Liver (tissue), 9 donors: ENCODE results near the gene UGT2B15. TPM values are rescaled to one million over a fixed set of nuclear protein-coding genes. Genes with fewer than 3 reads are reported as not detected.

Experiments
- DNase-seq: peaks from one replicate; pipeline ENCODE4 v3.0.0-alpha.2; 2017; ENCODE audit warnings: low spot score
- H3K27ac ChIP-seq, 2 donors: one replicate each; pipeline ENCODE4 v1.7.0; 2013; ENCODE audit warnings: inconsistent platforms in 2 of 2, low read length in 2 of 2, control low read depth in 1 of 2, low read depth in 1 of 2, mild to moderate bottlenecking in 1 of 2
- H3K27me3 ChIP-seq, 4 donors: one replicate each; pipeline versions ENCODE4 v1.6.1 to v1.7.0; 2013; ENCODE audit warnings: low read length in 3 of 4, inconsistent platforms in 1 of 4, mild to moderate bottlenecking in 1 of 4, moderate library complexity in 1 of 4; ENCODE audit not compliant: control insufficient read depth in 4 of 4, insufficient read depth in 4 of 4
- H3K36me3 ChIP-seq, 4 donors: one replicate each; pipeline versions ENCODE4 v1.6.1 to v1.7.0; 2013; ENCODE audit warnings: low read length in 3 of 4, mild to moderate bottlenecking in 3 of 4, low read depth in 1 of 4, moderate library complexity in 1 of 4; ENCODE audit not compliant: control insufficient read depth in 4 of 4, insufficient read depth in 3 of 4
- H3K4me1 ChIP-seq, 4 donors: one replicate each; pipeline versions ENCODE4 v1.6.1 to v1.7.0; 2013; ENCODE audit warnings: low read length in 3 of 4, mild to moderate bottlenecking in 3 of 4, moderate library complexity in 1 of 4; ENCODE audit not compliant: control insufficient read depth in 4 of 4, insufficient read depth in 4 of 4
- H3K4me3 ChIP-seq, 3 donors: one replicate each; pipeline versions ENCODE4 v1.6.1 to v1.7.0; 2013; ENCODE audit warnings: low read length in 3 of 3, control low read depth in 1 of 3, low read depth in 1 of 3, mild to moderate bottlenecking in 1 of 3
- H3K9ac ChIP-seq, 2 donors: one replicate each; pipeline ENCODE4 v1.7.0; 2013; ENCODE audit warnings: low read length in 2 of 2, mild to moderate bottlenecking in 2 of 2, moderate library complexity in 2 of 2, control low read depth in 1 of 2, low read depth in 1 of 2
- H3K9me3 ChIP-seq, 4 donors: one replicate each; pipeline versions ENCODE4 v1.6.1 to v1.7.0; 2013; ENCODE audit warnings: low read length in 3 of 4; ENCODE audit not compliant: control insufficient read depth in 4 of 4
- CTCF ChIP-seq: fragments of 150-350 bp; IDR thresholded peaks from 2 replicates; pipeline ENCODE4 v1.5.1; 2017; ENCODE audit warnings: improper control_type of control experiment, low read depth, low read length; ENCODE audit not compliant: missing input control
- EGR1 ChIP-seq, 2 donors: IDR thresholded peaks; 2 replicates each; pipeline ENCODE4 v1.6.1; 2016 to 2018; ENCODE audit warnings: antibody characterized with exemption in 2 of 2, low read depth in 2 of 2
- FOXA1 ChIP-seq: IDR thresholded peaks from 2 replicates; pipeline ENCODE4 v1.6.1; 2016; ENCODE audit warnings: antibody characterized with exemption
- GABPA ChIP-seq, 2 donors: IDR thresholded peaks in 1 of 2; conservative IDR thresholded peaks in 1 of 2; 2 replicates each; pipeline ENCODE4 v1.6.1; 2016; ENCODE audit warnings: antibody characterized with exemption in 2 of 2, mild to moderate bottlenecking in 1 of 2, moderate library complexity in 1 of 2
- HNF4A ChIP-seq, 2 donors: conservative IDR thresholded peaks; 2 replicates each; pipeline ENCODE4 v1.6.1; 2016; ENCODE audit warnings: antibody characterized with exemption in 2 of 2, mild to moderate bottlenecking in 2 of 2
- HNF4G ChIP-seq: IDR thresholded peaks from 2 replicates; pipeline ENCODE4 v1.6.1; 2016; ENCODE audit warnings: antibody characterized with exemption
- JUND ChIP-seq, 2 donors: IDR thresholded peaks; 2 replicates each; pipeline ENCODE4 v1.6.1; 2016; ENCODE audit warnings: antibody characterized with exemption in 2 of 2
- MAX ChIP-seq: IDR thresholded peaks from 2 replicates; pipeline ENCODE4 v1.6.1; 2016; ENCODE audit warnings: antibody characterized with exemption
- NR2F2 ChIP-seq: IDR thresholded peaks from 2 replicates; pipeline ENCODE4 v1.6.1; 2016; ENCODE audit warnings: antibody characterized with exemption
- RAD21 ChIP-seq, 2 donors: IDR thresholded peaks; 2 replicates each; pipeline ENCODE4 v1.6.1; 2016; ENCODE audit warnings: antibody characterized with exemption in 2 of 2, mild to moderate bottlenecking in 2 of 2
- REST ChIP-seq: IDR thresholded peaks from 2 replicates; pipeline ENCODE4 v1.6.1; 2016; ENCODE audit warnings: antibody characterized with exemption, mild to moderate bottlenecking
- RXRA ChIP-seq, 2 donors: IDR thresholded peaks; 2 replicates each; pipeline ENCODE4 v1.6.1; 2017 to 2018; ENCODE audit warnings: antibody characterized with exemption in 2 of 2, mild to moderate bottlenecking in 1 of 2
- SP1 ChIP-seq: IDR thresholded peaks from 2 replicates; pipeline ENCODE4 v1.6.1; 2018; ENCODE audit warnings: antibody characterized with exemption, mild to moderate bottlenecking
- TAF1 ChIP-seq: conservative IDR thresholded peaks from 2 replicates; pipeline ENCODE4 v1.6.1; 2016; ENCODE audit warnings: antibody characterized with exemption, mild to moderate bottlenecking
- YY1 ChIP-seq: IDR thresholded peaks from 2 replicates; pipeline ENCODE4 v1.6.1; 2016; ENCODE audit warnings: antibody characterized with exemption, mild to moderate bottlenecking
- ZBTB33 ChIP-seq: IDR thresholded peaks from 2 replicates; pipeline ENCODE4 v1.6.1; 2016; ENCODE audit warnings: antibody characterized with exemption
- WGBS: extraction: QIAGEN DNeasy Blood & Tissue Kit; methylation state at CpG from one replicate; pipeline ENCODE4 v1.1.7; 2013; 5-methylcytosine and 5-hydroxymethylcytosine counted together
- polyA plus RNA-seq, 2 donors: library from polyadenylated mRNA; stranded (reverse) in 1 of 2; unstranded in 1 of 2; fragments of 200-250 nt in 1 of 2; fragments of >200 nt in 1 of 2; fragmentation: Nextera tagmentation in 1 of 2; extraction: Ambion mirVana in 1 of 2; gene quantifications; one replicate each; pipeline versions ENCODE4 v1.2.1 to v1.2.3, GENCODE V29; 2013 to 2015
- total RNA-seq, 2 donors: library from RNA; depleted of rRNA; stranded (reverse); fragments of >200 nt; gene quantifications; one replicate each; pipeline ENCODE4 v1.2.3, GENCODE V29; 2014
- donor health status: healthy.
- donor health status: healthy.
- donor health status: healthy.
- donor health status: healthy.
- donor health status: healthy.

Gene UGT2B15
- total and polyA plus RNA-seq, 4 donors = 8.2 to 80.8 (median 73.9) TPM

GRCh38 chr4:68717999-68718398, 47.5 kb upstream of the UGT2B15 start:
- no peaks in the 10 kb centered on the region for H3K27me3 ChIP-seq

DNA sequence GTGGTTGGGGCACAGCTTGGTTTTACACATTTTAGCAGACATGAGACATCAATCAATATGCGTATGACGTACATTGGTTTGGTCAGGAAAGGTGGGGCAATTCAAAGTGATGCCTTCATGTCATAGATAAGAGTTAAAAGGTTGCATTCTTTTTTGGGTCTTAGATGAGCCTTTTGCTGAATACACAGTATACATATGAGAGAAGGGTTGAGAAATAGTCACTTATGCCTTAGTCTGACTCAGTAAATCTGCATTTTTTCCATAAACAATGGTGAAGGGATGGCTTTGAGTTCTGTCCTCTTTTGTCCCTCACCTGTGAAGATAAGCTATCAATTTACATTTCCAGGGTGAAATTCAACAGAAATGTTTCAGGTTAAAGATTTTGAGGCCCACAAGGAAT, 43.9 kb upstream of the UGT2B15 start:
- 91% methylated on average over 2 of the region's 2 CpGs for WGBS
- TF ChIP-seq YY1 = no peak
- TF ChIP-seq HNF4A (conservative IDR thresholded peaks at IDR 0.05) = no peak
- TF ChIP-seq HNF4G = no peak
- TF ChIP-seq EGR1 (IDR thresholded peaks at IDR 0.05; ENCODE audit: low read depth in 2 of 2) = no peak
- no peak for TF ChIP-seq RAD21 (IDR thresholded peaks at IDR 0.05)
- no peak for TF ChIP-seq RXRA (IDR thresholded peaks at IDR 0.05)
- TF ChIP-seq MAX = no peak
- no peak for TF ChIP-seq JUND (IDR thresholded peaks at IDR 0.05)
- no peak for TF ChIP-seq SP1
- no peak for TF ChIP-seq GABPA (IDR thresholded peaks at IDR 0.05 in 1 of 2, conservative IDR thresholded peaks at IDR 0.05 in 1 of 2)
- TF ChIP-seq REST = no peak
- no peak for TF ChIP-seq TAF1
- no peak for TF ChIP-seq ZBTB33
- no peak for TF ChIP-seq FOXA1

More at GRCh38 chr4:68717999-68718398, 47.5 kb upstream of the UGT2B15 start:
- H3K4me3 ChIP-seq = no peak overlapping the region
- peaks cover 0 to 10% (median 5%) of the 10 kb centered on the region in 4 donors for H3K4me1 ChIP-seq
- H3K9me3 ChIP-seq = peaks cover 0 to 4% (median 0%) of the 10 kb centered on the region in 4 donors
- 56% methylated on average over 1 of the region's 1 CpG for WGBS
- no peak for DNase-seq
- no peaks in the 10 kb centered on the region for H3K36me3 ChIP-seq
- TF ChIP-seq RAD21 (IDR thresholded peaks at IDR 0.05) (no peak), MAX (no peak), TAF1 (no peak), JUND (IDR thresholded peaks at IDR 0.05) (no peak), HNF4G (no peak), RXRA (IDR thresholded peaks at IDR 0.05) (no peak), CTCF (no peak), ZBTB33 (no peak), NR2F2 (no peak)
- H3K27ac ChIP-seq = peak overlapping the region; percentile 60 to 67
- H3K9ac ChIP-seq = peak overlapping the region in 1 of 2 donors; percentile 79

More for the DNA sequence above, 43.9 kb upstream of the UGT2B15 start:
- Histone ChIP-seq H3K27ac (no peak overlapping the region), H3K4me3 (no peak overlapping the region), H3K4me1 (peaks cover 0 to 10% (median 5%) of the 10 kb centered on the region in 4 donors), H3K9me3 (no peaks in the 10 kb centered on the region), H3K9ac (no peak overlapping the region), H3K36me3 (no peaks in the 10 kb centered on the region), H3K27me3 (no peaks in the 10 kb centered on the region)
- DNase-seq = no peak
